NCI-H226 (cell line): ENCODE results near the gene HCFC2.
"Not testable (repeated sequence)": the region's sequence is repeated elsewhere in the genome, so short reads cannot be mapped to it uniquely, and the experiment has no call there.

Source experiments
- DNase-seq: peaks from one replicate; pipeline ENCODE4 v3.0.0-alpha.2; 2015

Gene HCFC2

GRCh38 chr12:104058802-104059201 is 5.5 kb upstream of the HCFC2 start:
- DNase-seq: no peak

- no peak for DNase-seq
Measured at GRCh38 chr12:104059963-104060362, 4.4 kb upstream of the HCFC2 start.

GRCh38 chr12:104060791-104061190 is 3.5 kb upstream of the HCFC2 start:
- no peak for DNase-seq

GRCh38 chr12:104063712-104064030 is 660 bp upstream of the HCFC2 start:
- DNase-seq: no peak

GRCh38 chr12:104064842-104065427 is 604 bp downstream of the HCFC2 start:
- no peak for DNase-seq

- DNase-seq: no peak
Measured at GRCh38 chr12:104072099-104072498, 7.8 kb downstream of the HCFC2 start.

- no peak for DNase-seq
Measured at GRCh38 chr12:104073699-104074098, 9.4 kb downstream of the HCFC2 start.

GRCh38 chr12:104079024-104079423 is 14.7 kb downstream of the HCFC2 start:
- no peak for DNase-seq

- DNase-seq: no peak
Measured at GRCh38 chr12:104080764-104081163, 16.4 kb downstream of the HCFC2 start.

- DNase-seq: no peak
Measured at GRCh38 chr12:104083769-104084475, 19.6 kb downstream of the HCFC2 start.

GRCh38 chr12:104090685-104091084 is 26.4 kb downstream of the HCFC2 start:
- no peak for DNase-seq

- no peak for DNase-seq
Measured at GRCh38 chr12:104091136-104091535, 26.8 kb downstream of the HCFC2 start.

GRCh38 chr12:104094284-104094683 is 30.0 kb downstream of the HCFC2 start:
- DNase-seq: no peak

GRCh38 chr12:104095289-104095688 is 31.0 kb downstream of the HCFC2 start:
- no peak for DNase-seq

GRCh38 chr12:104097954-104098353 is 33.6 kb downstream of the HCFC2 start:
- no peak for DNase-seq

- no peak for DNase-seq
Measured at GRCh38 chr12:104105461-104105860, 41.1 kb downstream of the HCFC2 start.

- no peak for DNase-seq
Measured at GRCh38 chr12:104106965-104107364, 42.6 kb downstream of the HCFC2 start.

GRCh38 chr12:104108755-104109445 is 44.6 kb downstream of the HCFC2 start:
- peak; percentile 42 for DNase-seq

- DNase-seq: no peak
Measured at GRCh38 chr12:104109446-104110271, 45.3 kb downstream of the HCFC2 start.

- DNase-seq: not testable (repeated sequence)
Measured at GRCh38 chr12:104114834-104115586, 50.7 kb downstream of the HCFC2 start.

GRCh38 chr12:104115587-104115975 is 51.2 kb downstream of the HCFC2 start:
- no peak for DNase-seq

GRCh38 chr12:104121001-104121400 is 56.7 kb downstream of the HCFC2 start:
- peak; percentile 88 for DNase-seq

GRCh38 chr12:104122298-104122697 is 58.0 kb downstream of the HCFC2 start:
- no peak for DNase-seq
